GM19468 (cell line): ENCODE results near the gene CNPPD1.

Experiments used
- ATAC-seq: cut with Tn5 transposase; IDR thresholded peaks from one replicate; pipeline ENCODE4 v1.9.1; 2021; ENCODE audit warnings: mild to moderate bottlenecking, moderate library complexity, moderate number of reproducible peaks; ENCODE audit not compliant: unreplicated experiment; ENCODE audit errors: extremely low read depth

CNPPD1 gene

GRCh38 chr2:219165058-219165911 lies 11.4 kb downstream of the CNPPD1 start:
- ATAC-seq = no peak

- ATAC-seq = no peak
These were observed 13.6 kb downstream of the CNPPD1 start for GRCh38 chr2:219163156-219163555.

- no peak for ATAC-seq
These were observed 15.6 kb downstream of the CNPPD1 start for GRCh38 chr2:219161097-219161496.

- ATAC-seq = peak; percentile 81
These were observed 16.3 kb downstream of the CNPPD1 start, which contains the start of gene NHEJ1 for GRCh38 chr2:219160186-219161017. NHEJ1 (minus strand) TSS chr2:219160815; CDS start chr2:219158362, 2,453 bp downstream.

GRCh38 chr2:219159771-219160185 lies 16.9 kb downstream of the CNPPD1 start:
- no peak for ATAC-seq

- no peak for ATAC-seq
These were observed 18.1 kb downstream of the CNPPD1 start for GRCh38 chr2:219158586-219158985.

- no peak for ATAC-seq
These were observed 18.7 kb downstream of the CNPPD1 start for GRCh38 chr2:219158025-219158424.

GRCh38 chr2:219157396-219157795 lies 19.3 kb downstream of the CNPPD1 start:
- ATAC-seq = no peak

GRCh38 chr2:219155054-219155644 lies 21.6 kb downstream of the CNPPD1 start:
- ATAC-seq = no peak

- ATAC-seq = no peak
These were observed 27.1 kb downstream of the CNPPD1 start for GRCh38 chr2:219149667-219150066.

- ATAC-seq = no peak
These were observed 34.4 kb downstream of the CNPPD1 start for GRCh38 chr2:219142329-219142728.

- ATAC-seq = no peak
These were observed 36.0 kb downstream of the CNPPD1 start for GRCh38 chr2:219140722-219141121.

- ATAC-seq = no peak
These were observed 42.7 kb downstream of the CNPPD1 start for GRCh38 chr2:219133976-219134375.

GRCh38 chr2:219131744-219132143 lies 45.0 kb downstream of the CNPPD1 start:
- ATAC-seq = no peak

- ATAC-seq = no peak
These were observed 45.4 kb downstream of the CNPPD1 start for GRCh38 chr2:219131327-219131726.

GRCh38 chr2:219129589-219129988 lies 47.1 kb downstream of the CNPPD1 start:
- no peak for ATAC-seq

- ATAC-seq = no peak
These were observed 48.3 kb downstream of the CNPPD1 start for GRCh38 chr2:219128396-219128795.

- ATAC-seq = no peak
These were observed 49.6 kb downstream of the CNPPD1 start for GRCh38 chr2:219127037-219127635.

GRCh38 chr2:219126555-219126954 lies 50.2 kb downstream of the CNPPD1 start:
- no peak for ATAC-seq

GRCh38 chr2:219125886-219126270 lies 50.8 kb downstream of the CNPPD1 start:
- ATAC-seq = no peak
